Subcutaneous abdominal adipose tissue (tissue), 5 donors: ENCODE results near the gene ABI3BP.

ENCODE experiments used
- H3K27ac ChIP-seq: one replicate; pipeline ENCODE4 v1.7.0; 2013; ENCODE audit warnings: low read depth, mild to moderate bottlenecking, inconsistent platforms, low read length, moderate library complexity
- H3K27me3 ChIP-seq, 5 donors: one replicate each; pipeline ENCODE4 v1.7.0; 2013; ENCODE audit warnings: low read length in 5 of 5, inconsistent platforms in 1 of 5; ENCODE audit not compliant: control insufficient read depth in 5 of 5, insufficient read depth in 4 of 5
- H3K36me3 ChIP-seq, 5 donors: one replicate each; pipeline ENCODE4 v1.7.0; 2013; ENCODE audit warnings: low read length in 5 of 5; ENCODE audit not compliant: control insufficient read depth in 5 of 5, insufficient read depth in 5 of 5
- H3K4me1 ChIP-seq, 5 donors: one replicate each; pipeline ENCODE4 v1.7.0; 2013; ENCODE audit warnings: low read length in 5 of 5, mild to moderate bottlenecking in 3 of 5, moderate library complexity in 1 of 5; ENCODE audit not compliant: control insufficient read depth in 5 of 5, insufficient read depth in 5 of 5
- H3K4me3 ChIP-seq, 5 donors: one replicate each; pipeline ENCODE4 v1.7.0; 2013; ENCODE audit warnings: low read length in 5 of 5, low read depth in 1 of 5
- H3K9ac ChIP-seq, 5 donors: one replicate each; pipeline ENCODE4 v1.7.0; 2013; ENCODE audit warnings: low read length in 5 of 5, mild to moderate bottlenecking in 4 of 5, moderate library complexity in 3 of 5
- H3K9me3 ChIP-seq, 5 donors: one replicate each; pipeline ENCODE4 v1.7.0; 2013; ENCODE audit warnings: low read length in 5 of 5; ENCODE audit not compliant: control insufficient read depth in 5 of 5
- donor health status: healthy.
- donor health status: healthy.
- donor health status: healthy.
- donor health status: healthy.
- donor health status: healthy.

ABI3BP gene

DNA sequence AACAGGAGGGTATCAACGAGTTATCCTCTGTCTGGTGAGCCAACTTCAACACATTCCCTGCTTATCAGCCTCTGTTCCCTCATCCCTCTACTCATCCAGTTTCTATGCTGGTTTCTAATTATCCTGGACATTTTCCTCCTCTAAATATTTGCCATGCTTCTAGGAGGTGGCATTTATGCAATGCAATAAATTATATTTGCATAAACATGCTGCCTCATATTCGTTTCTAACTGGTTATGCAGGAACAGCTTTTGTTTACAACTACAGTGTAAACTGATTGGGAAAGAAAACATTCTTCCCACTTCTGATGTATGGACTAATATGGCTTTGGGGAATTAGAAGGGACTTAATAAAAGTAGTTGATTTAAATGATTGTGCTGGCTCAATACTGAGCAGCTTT is 161.6 kb downstream of the ABI3BP start:
- Histone ChIP-seq H3K4me1 (no peaks in the 10 kb centered on the region), H3K4me3 (no peak overlapping the region), H3K36me3 (no peaks in the 10 kb centered on the region), H3K9ac (no peak overlapping the region), H3K27me3 (no peaks in the 10 kb centered on the region), H3K27ac (no peak overlapping the region), H3K9me3 (no peaks in the 10 kb centered on the region)

- H3K27ac ChIP-seq: no peak overlapping the region
- H3K4me3 ChIP-seq: no peak overlapping the region
- no peaks in the 10 kb centered on the region for H3K4me1 ChIP-seq
- no peaks in the 10 kb centered on the region for H3K9me3 ChIP-seq
- H3K9ac ChIP-seq: no peak overlapping the region
- no peaks in the 10 kb centered on the region for H3K36me3 ChIP-seq
- H3K27me3 ChIP-seq: no peaks in the 10 kb centered on the region
These were observed 162.3 kb downstream of the ABI3BP start for GRCh38 chr3:100830931-100831330.

- H3K27ac ChIP-seq: no peak overlapping the region
- H3K4me3 ChIP-seq: no peak overlapping the region
- no peaks in the 10 kb centered on the region for H3K36me3 ChIP-seq
- H3K27me3 ChIP-seq: no peaks in the 10 kb centered on the region
- no peaks in the 10 kb centered on the region for H3K4me1 ChIP-seq
- H3K9ac ChIP-seq: no peak overlapping the region
- peaks cover 0 to 2% (median 0%) of the 10 kb centered on the region in 5 donors for H3K9me3 ChIP-seq
These were observed 167.6 kb downstream of the ABI3BP start for GRCh38 chr3:100825574-100825973.

DNA sequence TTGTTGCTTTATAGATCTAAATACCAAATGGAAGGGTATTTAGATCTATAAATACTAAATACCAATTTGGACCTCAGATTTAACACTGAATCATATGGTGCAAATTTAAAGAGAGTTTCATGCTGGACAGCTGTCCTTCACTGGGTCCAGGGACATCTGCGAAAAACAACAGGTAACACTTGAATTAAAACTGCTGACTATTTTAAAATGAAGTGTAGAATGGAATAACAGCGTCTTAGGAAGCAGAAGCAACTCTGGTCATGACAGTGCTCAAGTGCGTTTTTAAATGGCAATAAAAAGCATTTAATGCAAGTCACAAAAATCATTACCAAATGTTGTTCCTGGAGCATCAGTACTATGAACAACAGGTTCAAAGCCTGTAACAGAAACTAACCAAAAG is 177.6 kb downstream of the ABI3BP start:
- H3K9me3 ChIP-seq: no peaks in the 10 kb centered on the region
- no peak overlapping the region for H3K4me3 ChIP-seq

GRCh38 chr3:100813828-100814227 is 179.4 kb downstream of the ABI3BP start:
- Histone ChIP-seq H3K27ac (no peak overlapping the region), H3K4me1 (no peaks in the 10 kb centered on the region), H3K4me3 (no peak overlapping the region), H3K36me3 (peaks cover 0 to 3% (median 0%) of the 10 kb centered on the region in 5 donors), H3K9me3 (no peaks in the 10 kb centered on the region), H3K27me3 (no peaks in the 10 kb centered on the region), H3K9ac (no peak overlapping the region)

More for the DNA sequence above, 177.6 kb downstream of the ABI3BP start:
- Histone ChIP-seq H3K9ac (no peak overlapping the region), H3K4me1 (no peaks in the 10 kb centered on the region), H3K36me3 (no peaks in the 10 kb centered on the region), H3K27ac (no peak overlapping the region), H3K27me3 (no peaks in the 10 kb centered on the region)

GRCh38 chr3:100811779-100812507 is 181.3 kb downstream of the ABI3BP start:
- Histone ChIP-seq H3K9ac (no peak overlapping the region), H3K9me3 (no peaks in the 10 kb centered on the region), H3K4me1 (no peaks in the 10 kb centered on the region), H3K4me3 (no peak overlapping the region), H3K27ac (no peak overlapping the region), H3K27me3 (no peaks in the 10 kb centered on the region), H3K36me3 (peaks cover 0 to 3% (median 0%) of the 10 kb centered on the region in 5 donors)

- H3K4me3 ChIP-seq: no peak overlapping the region
- peaks cover 0 to 3% (median 0%) of the 10 kb centered on the region in 5 donors for H3K36me3 ChIP-seq
- H3K9me3 ChIP-seq: no peaks in the 10 kb centered on the region
- H3K9ac ChIP-seq: no peak overlapping the region
- no peaks in the 10 kb centered on the region for H3K27me3 ChIP-seq
- no peaks in the 10 kb centered on the region for H3K4me1 ChIP-seq
- H3K27ac ChIP-seq: no peak overlapping the region
These were observed 182.6 kb downstream of the ABI3BP start for GRCh38 chr3:100810671-100811070.

DNA sequence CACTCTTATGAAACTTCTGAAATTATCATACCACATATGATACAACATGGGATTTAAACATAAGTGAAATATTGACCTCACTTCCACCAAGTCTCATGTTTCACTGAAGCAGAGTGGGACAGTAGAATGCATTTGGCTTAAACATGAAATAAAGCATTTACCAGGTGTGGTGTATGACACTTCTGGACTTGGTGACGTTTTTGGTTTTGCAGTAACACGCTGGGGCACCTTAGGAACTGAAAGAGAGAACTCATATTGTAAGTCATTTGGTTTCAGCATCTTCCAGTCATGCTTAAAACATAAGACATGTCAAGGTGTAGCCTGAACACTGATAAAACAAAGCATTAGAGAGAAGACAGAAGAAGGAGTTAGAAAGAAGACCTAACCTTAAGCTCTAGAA is 188.6 kb downstream of the ABI3BP start:
- Histone ChIP-seq H3K9ac (no peak overlapping the region), H3K4me3 (no peak overlapping the region), H3K27ac (no peak overlapping the region), H3K4me1 (no peaks in the 10 kb centered on the region), H3K36me3 (peaks cover 0 to 3% (median 0%) of the 10 kb centered on the region in 5 donors), H3K27me3 (no peaks in the 10 kb centered on the region), H3K9me3 (no peaks in the 10 kb centered on the region)

DNA sequence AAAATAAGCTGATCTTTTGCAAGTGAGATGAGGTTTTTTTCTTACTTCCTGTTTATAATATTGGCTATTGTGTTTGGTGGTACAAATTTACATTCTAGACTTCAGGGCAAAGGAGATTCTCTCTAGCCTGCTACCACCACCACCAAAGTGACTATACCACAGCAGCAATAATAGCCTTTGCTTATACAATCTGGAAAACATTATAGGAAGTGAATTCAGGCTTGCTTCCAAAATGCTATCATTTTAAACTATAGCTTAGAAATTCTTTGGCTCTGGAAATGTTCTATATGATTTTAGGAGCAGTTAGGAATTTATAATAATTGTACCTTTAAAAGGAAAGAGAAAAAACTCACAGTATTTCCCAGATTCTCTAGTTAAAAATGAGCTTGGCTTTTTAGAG is 189.5 kb downstream of the ABI3BP start:
- no peaks in the 10 kb centered on the region for H3K27me3 ChIP-seq
- no peaks in the 10 kb centered on the region for H3K36me3 ChIP-seq
- H3K27ac ChIP-seq: no peak overlapping the region
- H3K9ac ChIP-seq: no peak overlapping the region
- H3K9me3 ChIP-seq: no peaks in the 10 kb centered on the region
- no peak overlapping the region for H3K4me3 ChIP-seq
- H3K4me1 ChIP-seq: no peaks in the 10 kb centered on the region

GRCh38 chr3:100802126-100802525 is 191.1 kb downstream of the ABI3BP start:
- Histone ChIP-seq H3K4me1 (no peaks in the 10 kb centered on the region), H3K36me3 (no peaks in the 10 kb centered on the region), H3K27ac (no peak overlapping the region), H3K4me3 (no peak overlapping the region), H3K27me3 (no peaks in the 10 kb centered on the region), H3K9me3 (no peaks in the 10 kb centered on the region), H3K9ac (no peak overlapping the region)
